GM21723 (cell line): Measurements from ENCODE around the gene GBGT1.
"Not testable (repeated sequence)": the region's sequence is repeated elsewhere in the genome, so short reads cannot be mapped to it uniquely, and the experiment has no call there.

Source experiments
- ATAC-seq: cut with Tn5 transposase; IDR thresholded peaks from one replicate; pipeline ENCODE4 v1.9.1; 2021; ENCODE audit warnings: mild to moderate bottlenecking, moderate library complexity; ENCODE audit not compliant: unreplicated experiment

Gene GBGT1

GRCh38 chr9:133199648-133200321 lies 36.1 kb upstream of the GBGT1 start:
- no peak for ATAC-seq

- ATAC-seq: no peak
Observed at GRCh38 chr9:133195029-133195428, 31.3 kb upstream of the GBGT1 start.

GRCh38 chr9:133194597-133194996 lies 30.9 kb upstream of the GBGT1 start:
- ATAC-seq: no peak

- no peak for ATAC-seq
Observed at GRCh38 chr9:133191989-133192388, 28.3 kb upstream of the GBGT1 start.

- ATAC-seq: no peak
Observed at GRCh38 chr9:133189826-133190225, 26.1 kb upstream of the GBGT1 start.

GRCh38 chr9:133188843-133189180 lies 25.1 kb upstream of the GBGT1 start:
- no peak for ATAC-seq

GRCh38 chr9:133188006-133188842 lies 24.5 kb upstream of the GBGT1 start:
- ATAC-seq: no peak

- ATAC-seq: no peak
Observed at GRCh38 chr9:133187561-133188005, 23.9 kb upstream of the GBGT1 start.

- no peak for ATAC-seq
Observed at GRCh38 chr9:133186736-133187135, 23.0 kb upstream of the GBGT1 start.

GRCh38 chr9:133184971-133185370 lies 21.3 kb upstream of the GBGT1 start:
- no peak for ATAC-seq

- no peak for ATAC-seq
Observed at GRCh38 chr9:133182151-133182550, 18.4 kb upstream of the GBGT1 start.

- ATAC-seq: no peak
Observed at GRCh38 chr9:133181561-133181960, 17.8 kb upstream of the GBGT1 start.

GRCh38 chr9:133180953-133181352 lies 17.2 kb upstream of the GBGT1 start:
- no peak for ATAC-seq

- no peak for ATAC-seq
Observed at GRCh38 chr9:133173056-133173455, 9.3 kb upstream of the GBGT1 start.

- no peak for ATAC-seq
Observed at GRCh38 chr9:133171161-133171961, 7.6 kb upstream of the GBGT1 start.

GRCh38 chr9:133170716-133171115 lies 7.0 kb upstream of the GBGT1 start:
- no peak for ATAC-seq

GRCh38 chr9:133169687-133170086 lies 6.0 kb upstream of the GBGT1 start:
- not testable (repeated sequence) for ATAC-seq

- no peak for ATAC-seq
Observed at GRCh38 chr9:133169102-133169501, 5.4 kb upstream of the GBGT1 start.

- no peak for ATAC-seq
Observed at GRCh38 chr9:133168432-133168831, 4.7 kb upstream of the GBGT1 start.

GRCh38 chr9:133167769-133168168 lies 4.1 kb upstream of the GBGT1 start:
- ATAC-seq: no peak

- no peak for ATAC-seq
Observed at GRCh38 chr9:133167096-133167730, 3.5 kb upstream of the GBGT1 start.
